GM12864 (cell line): ENCODE measurements around the gene PAH.

Experiments used
- DNase-seq: peaks from one replicate; pipeline ENCODE4 v3.0.0-alpha.2; 2011; ENCODE audit warnings: low read depth
- H3K4me3 ChIP-seq: 2 replicates; pipeline ENCODE4 v1.5.1; 2011; ENCODE audit warnings: mild to moderate bottlenecking, low read depth, low read length, control low read depth
- TF ChIP-seq, protein P1 (sequence below): IDR thresholded peaks from 2 replicates; pipeline ENCODE4 v1.5.1; 2011; ENCODE audit warnings: low read depth, mild to moderate bottlenecking, moderate library complexity, low read length, control low read depth, inconsistent platforms; ENCODE audit errors: missing control alignments

PAH gene

GRCh38 chr12:102962532-102962931, 45.5 kb upstream of the PAH start:
- TF ChIP-seq, protein P1, sequence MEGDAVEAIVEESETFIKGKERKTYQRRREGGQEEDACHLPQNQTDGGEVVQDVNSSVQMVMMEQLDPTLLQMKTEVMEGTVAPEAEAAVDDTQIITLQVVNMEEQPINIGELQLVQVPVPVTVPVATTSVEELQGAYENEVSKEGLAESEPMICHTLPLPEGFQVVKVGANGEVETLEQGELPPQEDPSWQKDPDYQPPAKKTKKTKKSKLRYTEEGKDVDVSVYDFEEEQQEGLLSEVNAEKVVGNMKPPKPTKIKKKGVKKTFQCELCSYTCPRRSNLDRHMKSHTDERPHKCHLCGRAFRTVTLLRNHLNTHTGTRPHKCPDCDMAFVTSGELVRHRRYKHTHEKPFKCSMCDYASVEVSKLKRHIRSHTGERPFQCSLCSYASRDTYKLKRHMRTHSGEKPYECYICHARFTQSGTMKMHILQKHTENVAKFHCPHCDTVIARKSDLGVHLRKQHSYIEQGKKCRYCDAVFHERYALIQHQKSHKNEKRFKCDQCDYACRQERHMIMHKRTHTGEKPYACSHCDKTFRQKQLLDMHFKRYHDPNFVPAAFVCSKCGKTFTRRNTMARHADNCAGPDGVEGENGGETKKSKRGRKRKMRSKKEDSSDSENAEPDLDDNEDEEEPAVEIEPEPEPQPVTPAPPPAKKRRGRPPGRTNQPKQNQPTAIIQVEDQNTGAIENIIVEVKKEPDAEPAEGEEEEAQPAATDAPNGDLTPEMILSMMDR = no peak
- DNase-seq = no peak

DNA sequence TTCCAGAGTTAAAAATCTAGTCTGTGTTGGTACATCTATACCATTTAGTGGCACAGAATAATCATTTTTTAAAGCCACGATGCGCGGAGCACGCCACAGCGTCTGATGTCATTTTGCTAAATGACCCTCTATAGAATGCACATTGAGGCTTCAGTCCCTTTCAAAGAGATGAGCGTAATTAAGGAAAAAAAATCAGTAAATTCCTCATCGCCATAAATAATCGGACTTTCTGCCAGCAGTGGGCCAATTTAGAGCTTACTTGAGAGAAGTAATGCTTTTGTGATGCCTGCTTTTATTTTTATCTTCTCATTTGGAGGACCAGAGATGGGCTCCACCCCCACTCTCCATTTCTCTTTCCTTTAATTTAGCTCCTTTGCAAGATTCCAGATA, 44.4 kb upstream of the PAH start:
- no peak for DNase-seq
- no peak overlapping the region for H3K4me3 ChIP-seq
- TF ChIP-seq, protein P1 = no peak

More at GRCh38 chr12:102962532-102962931, 45.5 kb upstream of the PAH start:
- no peak overlapping the region for H3K4me3 ChIP-seq

GRCh38 chr12:102960766-102961465, 43.9 kb upstream of the PAH start:
- H3K4me3 ChIP-seq = no peak overlapping the region
- no peak for DNase-seq
- TF ChIP-seq, protein P1 = no peak

GRCh38 chr12:102959391-102959790, 42.3 kb upstream of the PAH start:
- H3K4me3 ChIP-seq = no peak overlapping the region
- TF ChIP-seq, protein P1 = no peak
- no peak for DNase-seq

GRCh38 chr12:102958830-102959176, 41.8 kb upstream of the PAH start:
- TF ChIP-seq, protein P1 = no peak
- no peak for DNase-seq
- H3K4me3 ChIP-seq = peak overlapping the region; percentile 57

DNA sequence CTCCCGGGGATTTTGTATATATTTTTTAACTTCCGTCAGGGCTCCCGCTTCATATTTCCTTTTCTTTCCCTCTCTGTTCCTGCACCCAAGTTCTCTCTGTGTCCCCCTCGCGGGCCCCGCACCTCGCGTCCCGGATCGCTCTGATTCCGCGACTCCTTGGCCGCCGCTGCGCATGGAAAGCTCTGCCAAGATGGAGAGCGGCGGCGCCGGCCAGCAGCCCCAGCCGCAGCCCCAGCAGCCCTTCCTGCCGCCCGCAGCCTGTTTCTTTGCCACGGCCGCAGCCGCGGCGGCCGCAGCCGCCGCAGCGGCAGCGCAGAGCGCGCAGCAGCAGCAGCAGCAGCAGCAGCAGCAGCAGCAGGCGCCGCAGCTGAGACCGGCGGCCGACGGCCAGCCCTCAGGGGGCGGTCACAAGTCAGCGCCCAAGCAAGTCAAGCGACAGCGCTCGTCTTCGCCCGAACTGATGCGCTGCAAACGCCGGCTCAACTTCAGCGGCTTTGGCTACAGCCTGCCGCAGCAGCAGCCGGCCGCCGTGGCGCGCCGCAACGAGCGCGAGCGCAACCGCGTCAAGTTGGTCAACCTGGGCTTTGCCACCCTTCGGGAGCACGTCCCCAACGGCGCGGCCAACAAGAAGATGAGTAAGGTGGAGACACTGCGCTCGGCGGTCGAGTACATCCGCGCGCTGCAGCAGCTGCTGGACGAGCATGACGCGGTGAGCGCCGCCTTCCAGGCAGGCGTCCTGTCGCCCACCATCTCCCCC, 41.2 kb upstream of the PAH start:
- no peak for DNase-seq
- TF ChIP-seq, protein P1 = no peak
- peak overlapping the region; percentile 57 for H3K4me3 ChIP-seq
